Esophagus mucosa (tissue), 1 donor: ENCODE data around the gene LIPA. TPM values are rescaled to one million over a fixed set of nuclear protein-coding genes. Genes with fewer than 3 reads are reported as not detected.

ENCODE experiments used
- total RNA-seq: library from RNA; stranded (reverse); gene quantifications from one replicate; pipeline ENCODE4 v1.2.4, GENCODE V29; 2023
- donor health status: DM: yes; HTN: yes; CAD: no.

The LIPA gene
- total RNA-seq, 1 donor from 2014 or later = 26.6 TPM

Other genes starting within 250 kb of the LIPA start
- gene CH25H, start 44.5 kb downstream of the LIPA start, total RNA-seq = 4.8 TPM
- 1.5 TPM for gene IFIT2, start 50.3 kb upstream of the LIPA start, total RNA-seq
- 3.8 TPM for gene IFIT3, start 76.2 kb upstream of the LIPA start, total RNA-seq
- gene IFIT1B, start 126.3 kb upstream of the LIPA start, total RNA-seq = not detected
- 3.8 TPM for gene IFIT1, start 140.8 kb upstream of the LIPA start, total RNA-seq
- 5.3 TPM for gene IFIT5, start 162.8 kb upstream of the LIPA start, total RNA-seq